Measurements from ENCODE around the gene MEX3A.

DNA sequence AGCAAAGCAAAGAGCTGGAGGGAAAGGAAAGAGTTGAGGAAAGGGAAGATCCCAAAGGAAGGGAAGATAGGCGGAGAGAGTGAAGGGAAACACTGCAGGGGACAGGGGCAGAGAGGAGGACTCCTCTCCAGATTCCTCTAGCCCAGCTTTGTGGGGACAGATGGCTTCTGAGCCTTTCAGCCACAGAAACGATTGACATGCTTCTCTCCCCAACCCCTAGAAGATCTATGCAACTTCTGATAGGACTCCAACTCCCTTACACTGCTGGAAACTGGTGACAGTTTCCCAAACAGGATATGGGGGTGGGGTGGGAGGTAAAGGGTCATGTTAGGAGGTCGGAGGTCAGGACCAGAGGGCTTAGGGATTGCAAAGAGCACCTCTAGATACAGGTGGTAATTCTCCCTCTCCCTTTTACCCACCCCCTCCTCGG is 6.5 kb downstream of the MEX3A start:
- TF ChIP-seq, protein P1, sequence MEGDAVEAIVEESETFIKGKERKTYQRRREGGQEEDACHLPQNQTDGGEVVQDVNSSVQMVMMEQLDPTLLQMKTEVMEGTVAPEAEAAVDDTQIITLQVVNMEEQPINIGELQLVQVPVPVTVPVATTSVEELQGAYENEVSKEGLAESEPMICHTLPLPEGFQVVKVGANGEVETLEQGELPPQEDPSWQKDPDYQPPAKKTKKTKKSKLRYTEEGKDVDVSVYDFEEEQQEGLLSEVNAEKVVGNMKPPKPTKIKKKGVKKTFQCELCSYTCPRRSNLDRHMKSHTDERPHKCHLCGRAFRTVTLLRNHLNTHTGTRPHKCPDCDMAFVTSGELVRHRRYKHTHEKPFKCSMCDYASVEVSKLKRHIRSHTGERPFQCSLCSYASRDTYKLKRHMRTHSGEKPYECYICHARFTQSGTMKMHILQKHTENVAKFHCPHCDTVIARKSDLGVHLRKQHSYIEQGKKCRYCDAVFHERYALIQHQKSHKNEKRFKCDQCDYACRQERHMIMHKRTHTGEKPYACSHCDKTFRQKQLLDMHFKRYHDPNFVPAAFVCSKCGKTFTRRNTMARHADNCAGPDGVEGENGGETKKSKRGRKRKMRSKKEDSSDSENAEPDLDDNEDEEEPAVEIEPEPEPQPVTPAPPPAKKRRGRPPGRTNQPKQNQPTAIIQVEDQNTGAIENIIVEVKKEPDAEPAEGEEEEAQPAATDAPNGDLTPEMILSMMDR (IDR thresholded peaks at IDR 0.05), result no peak
- no peak for TF ChIP-seq POLR2A (IDR thresholded peaks at IDR 0.05)

All from tibial nerve (tissue), 3 donors.